OCI-LY1 (cell line): ENCODE results near the gene ST8SIA6.
A peak's percentile ranks its signal among the peaks of the same experiment; 100 is the strongest.

Source experiments
- H2AFZ ChIP-seq: fragments of 200-600 bp; sonication (generic), shearing (Covaris generic); 2 replicates; pipeline ENCODE4 v1.6.0; 2014; ENCODE audit warnings: antibody characterized with exemption, mild to moderate bottlenecking, low read length
- H3F3A ChIP-seq: fragments of 200-600 bp; sonication (generic), shearing (Covaris generic); 2 replicates; pipeline ENCODE4 v1.6.0; 2014; ENCODE audit warnings: mild to moderate bottlenecking, antibody characterized with exemption, low read length, moderate library complexity; ENCODE audit not compliant: insufficient read depth
- H3K27ac ChIP-seq: fragments of 200-600 bp; sonication (generic); 2 replicates; pipeline ENCODE4 v1.5.1; 2014; ENCODE audit warnings: low read length, mixed run types, mild to moderate bottlenecking, low read depth; ENCODE audit not compliant: poor library complexity, severe bottlenecking
- H3K27me3 ChIP-seq: fragments of 200-600 bp; sonication (generic); 2 replicates; pipeline ENCODE4 v1.6.0; 2014; ENCODE audit warnings: antibody characterized with exemption, mild to moderate bottlenecking, low read length, moderate library complexity; ENCODE audit not compliant: insufficient read depth
- H3K36me3 ChIP-seq: fragments of 200-600 bp; sonication (generic); 2 replicates; pipeline ENCODE4 v1.6.1; 2014; ENCODE audit warnings: mild to moderate bottlenecking, antibody characterized with exemption, low read length, moderate library complexity, mixed read lengths; ENCODE audit not compliant: insufficient read depth
- H3K4me1 ChIP-seq: fragments of 200-600 bp; sonication (generic); 2 replicates; pipeline ENCODE4 v1.5.1; 2014; ENCODE audit warnings: mild to moderate bottlenecking, low read length, moderate library complexity; ENCODE audit not compliant: insufficient read depth, severe bottlenecking
- H3K4me2 ChIP-seq: fragments of 200-600 bp; sonication (generic), shearing (Covaris generic); 2 replicates; pipeline ENCODE4 v1.6.1; 2014; ENCODE audit warnings: low read length
- H3K4me3 ChIP-seq: fragments of 200-600 bp; sonication (generic); 2 replicates; pipeline ENCODE4 v1.5.1; 2014; ENCODE audit warnings: low read length, low read depth, mild to moderate bottlenecking, mixed read lengths; ENCODE audit not compliant: poor library complexity, severe bottlenecking
- H3K79me2 ChIP-seq: fragments of 200-600 bp; shearing (Covaris generic); 2 replicates; pipeline ENCODE4 v1.6.1; 2016; ENCODE audit warnings: mixed run types, low read length, mixed read lengths; ENCODE audit not compliant: insufficient read depth
- H3K9ac ChIP-seq: fragments of 200-600 bp; sonication (generic), shearing (Covaris generic); 2 replicates; pipeline ENCODE4 v1.6.1; 2014; ENCODE audit warnings: mild to moderate bottlenecking, low read length, mixed read lengths
- H3K9me2 ChIP-seq: fragments of 200-600 bp; sonication (generic), shearing (Covaris generic); 2 replicates; pipeline ENCODE4 v1.6.1; 2014; ENCODE audit warnings: low read depth, mild to moderate bottlenecking, low read length, mixed read lengths
- H3K9me3 ChIP-seq: fragments of 200-600 bp; shearing (Covaris generic); 2 replicates; pipeline ENCODE4 v1.6.1; 2014; ENCODE audit warnings: low read length, mixed read lengths
- H4K20me1 ChIP-seq: fragments of 200-600 bp; sonication (generic), shearing (Covaris generic); 2 replicates; pipeline ENCODE4 v1.6.0; 2016; ENCODE audit warnings: mild to moderate bottlenecking, low read length; ENCODE audit not compliant: insufficient read depth
- EZH2 ChIP-seq: fragments of 200-600 bp; sonication (generic), shearing (Covaris generic); IDR thresholded peaks from 2 replicates; pipeline ENCODE4 v1.8.0; 2017; ENCODE audit warnings: borderline replicate concordance, mixed run types, mild to moderate bottlenecking, antibody characterized with exemption, low read length, moderate library complexity, mixed read lengths
- TF ChIP-seq, protein P1 (sequence below): fragments of 200-600 bp; sonication (generic), shearing (Covaris generic); IDR thresholded peaks from 2 replicates; pipeline ENCODE4 v1.5.1; 2017; ENCODE audit warnings: mild to moderate bottlenecking, antibody characterized with exemption, low read length, moderate library complexity, mixed read lengths

The ST8SIA6 gene

DNA sequence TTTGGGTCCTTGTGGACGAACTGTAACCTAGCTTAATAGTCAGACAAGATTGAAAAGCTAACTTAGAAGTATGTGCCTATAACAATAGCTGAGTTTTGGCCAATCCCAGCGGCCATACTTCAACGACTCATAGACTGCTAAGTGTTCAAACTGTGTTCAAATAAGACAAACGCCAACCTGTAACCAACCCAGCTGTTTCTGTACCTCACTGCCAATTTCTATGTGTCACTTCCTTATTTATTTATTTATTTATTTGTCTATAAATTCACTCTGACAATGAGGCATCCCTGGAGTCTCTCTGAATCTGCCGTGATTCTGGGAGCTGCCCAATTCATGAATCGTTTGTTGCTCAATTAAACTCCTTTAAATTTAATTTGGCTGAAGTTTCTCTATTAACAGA lies 21.7 kb downstream of the ST8SIA6 start:
- no peak overlapping the region for H3K27ac ChIP-seq
- no peak overlapping the region for H2AFZ ChIP-seq
- H3K4me1 ChIP-seq, result no peaks in the 10 kb centered on the region
- no peak overlapping the region for H3K4me3 ChIP-seq
- no peaks in the 10 kb centered on the region for H3K36me3 ChIP-seq
- no peaks in the 10 kb centered on the region for H4K20me1 ChIP-seq
- no peaks in the 10 kb centered on the region for H3K79me2 ChIP-seq
- no peaks in the 10 kb centered on the region for H3K9me2 ChIP-seq
- H3K27me3 ChIP-seq, result no peaks in the 10 kb centered on the region
- no peaks in the 10 kb centered on the region for H3F3A ChIP-seq
- no peak overlapping the region for H3K9ac ChIP-seq
- H3K9me3 ChIP-seq, result no peaks in the 10 kb centered on the region
- no peak overlapping the region for H3K4me2 ChIP-seq
- no peak for TF ChIP-seq EZH2
- TF ChIP-seq, protein P1, sequence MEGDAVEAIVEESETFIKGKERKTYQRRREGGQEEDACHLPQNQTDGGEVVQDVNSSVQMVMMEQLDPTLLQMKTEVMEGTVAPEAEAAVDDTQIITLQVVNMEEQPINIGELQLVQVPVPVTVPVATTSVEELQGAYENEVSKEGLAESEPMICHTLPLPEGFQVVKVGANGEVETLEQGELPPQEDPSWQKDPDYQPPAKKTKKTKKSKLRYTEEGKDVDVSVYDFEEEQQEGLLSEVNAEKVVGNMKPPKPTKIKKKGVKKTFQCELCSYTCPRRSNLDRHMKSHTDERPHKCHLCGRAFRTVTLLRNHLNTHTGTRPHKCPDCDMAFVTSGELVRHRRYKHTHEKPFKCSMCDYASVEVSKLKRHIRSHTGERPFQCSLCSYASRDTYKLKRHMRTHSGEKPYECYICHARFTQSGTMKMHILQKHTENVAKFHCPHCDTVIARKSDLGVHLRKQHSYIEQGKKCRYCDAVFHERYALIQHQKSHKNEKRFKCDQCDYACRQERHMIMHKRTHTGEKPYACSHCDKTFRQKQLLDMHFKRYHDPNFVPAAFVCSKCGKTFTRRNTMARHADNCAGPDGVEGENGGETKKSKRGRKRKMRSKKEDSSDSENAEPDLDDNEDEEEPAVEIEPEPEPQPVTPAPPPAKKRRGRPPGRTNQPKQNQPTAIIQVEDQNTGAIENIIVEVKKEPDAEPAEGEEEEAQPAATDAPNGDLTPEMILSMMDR, result no peak

DNA sequence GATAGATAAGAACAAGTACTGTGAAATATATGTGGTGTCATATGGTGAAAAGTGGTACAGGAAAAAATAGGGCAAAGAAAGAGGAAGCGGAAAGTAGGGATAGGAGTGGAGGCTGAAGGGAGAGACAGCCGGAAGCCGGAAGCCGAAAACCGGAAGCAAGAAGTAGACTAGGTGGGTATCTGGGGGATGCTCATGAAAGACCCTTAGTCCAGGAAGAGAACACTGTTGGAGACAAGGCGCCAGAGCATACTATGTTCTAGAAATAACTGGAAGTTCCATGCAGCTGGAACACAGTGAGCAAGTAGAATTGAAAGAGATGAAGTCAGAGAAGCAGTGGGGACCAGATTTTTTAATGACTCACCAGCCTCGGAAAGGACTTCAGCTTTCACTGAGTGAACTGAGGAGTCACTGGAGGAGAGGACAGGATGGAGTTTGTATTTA lies 22.5 kb downstream of the ST8SIA6 start:
- no peaks in the 10 kb centered on the region for H3F3A ChIP-seq
- H3K4me1 ChIP-seq, result no peaks in the 10 kb centered on the region
- no peak overlapping the region for H3K4me2 ChIP-seq
- no peak overlapping the region for H3K27ac ChIP-seq
- H4K20me1 ChIP-seq, result no peaks in the 10 kb centered on the region
- no peak overlapping the region for H3K4me3 ChIP-seq
- H3K9me3 ChIP-seq, result no peaks in the 10 kb centered on the region
- no peaks in the 10 kb centered on the region for H3K9me2 ChIP-seq
- H3K79me2 ChIP-seq, result no peaks in the 10 kb centered on the region
- TF ChIP-seq, protein P1, result no peak
- no peaks in the 10 kb centered on the region for H3K36me3 ChIP-seq
- H3K9ac ChIP-seq, result no peak overlapping the region
- H2AFZ ChIP-seq, result peak overlapping the region; percentile 49; the same call in 1 of the 2 replicates
- H3K27me3 ChIP-seq, result no peaks in the 10 kb centered on the region

DNA sequence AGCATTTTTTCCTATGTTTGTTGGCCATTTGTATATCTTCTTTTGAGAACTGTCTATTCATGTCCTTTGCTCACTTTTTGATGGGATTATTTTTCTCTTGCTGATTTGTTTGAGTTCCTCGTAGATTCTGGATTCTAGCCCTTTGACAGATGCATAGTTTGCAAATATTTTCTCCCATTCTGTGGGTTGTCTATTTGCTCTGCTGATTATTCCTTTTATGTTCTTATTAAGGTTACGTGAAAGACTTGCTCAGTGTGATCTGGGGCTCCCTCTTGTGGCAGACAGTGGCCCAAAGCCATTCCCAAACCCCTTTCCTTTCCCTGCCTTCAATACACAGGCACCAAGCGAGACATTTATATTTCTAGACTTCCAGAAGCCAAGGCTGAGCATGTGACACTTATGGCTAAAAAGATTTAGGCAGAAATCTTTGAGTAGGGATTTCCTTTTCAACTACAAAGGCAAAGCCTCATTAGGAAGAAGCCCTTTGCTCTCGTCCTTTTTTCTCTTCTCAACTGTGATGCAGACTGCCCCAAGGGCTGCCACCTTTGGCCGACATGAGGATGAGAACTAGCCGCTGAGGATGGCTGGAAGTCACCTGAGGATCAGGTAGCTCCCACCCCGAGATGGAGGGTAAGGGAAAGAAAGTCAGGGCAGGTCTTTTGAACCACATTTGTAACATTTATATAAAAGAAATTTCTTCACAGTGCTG lies 23.6 kb downstream of the ST8SIA6 start:
- Histone ChIP-seq H3K36me3 (no peaks in the 10 kb centered on the region), H3K4me2 (no peak overlapping the region), H3K79me2 (no peaks in the 10 kb centered on the region), H3K9ac (no peak overlapping the region), H3K27ac (no peak overlapping the region), H3K4me1 (no peaks in the 10 kb centered on the region), H3F3A (no peaks in the 10 kb centered on the region), H4K20me1 (no peaks in the 10 kb centered on the region), H2AFZ (no peak overlapping the region), H3K4me3 (no peak overlapping the region), H3K9me2 (no peaks in the 10 kb centered on the region), H3K27me3 (no peaks in the 10 kb centered on the region), H3K9me3 (no peaks in the 10 kb centered on the region)
- TF ChIP-seq, protein P1, result peak; percentile 83
- TF ChIP-seq EZH2, result no peak
